Type B pancreatic cell (in vitro differentiated cells): ENCODE results near the gene PTGIS. TPM values are rescaled to one million over a fixed set of nuclear protein-coding genes. Genes with fewer than 3 reads are reported as not detected.

ENCODE experiments used
- DNase-seq: peaks from one replicate; pipeline ENCODE4 v3.0.0; 2021; ENCODE audit warnings: mixed read lengths; ENCODE audit not compliant: unreplicated experiment; ENCODE audit errors: extremely low spot score
- H3K27ac Mint-ChIP-seq: 2 replicates; pipeline ENCODE4 v1.8.0; 2021; ENCODE audit warnings: mild to moderate bottlenecking, mixed read lengths
- H3K27me3 Mint-ChIP-seq: 2 replicates; pipeline ENCODE4 v1.8.0; 2021; ENCODE audit warnings: mixed read lengths
- H3K36me3 Mint-ChIP-seq: 2 replicates; pipeline ENCODE4 v1.8.0; 2021; ENCODE audit warnings: mixed read lengths
- H3K4me1 Mint-ChIP-seq: one replicate; pipeline ENCODE4 v1.8.0; 2021; ENCODE audit warnings: mixed read lengths; ENCODE audit not compliant: unreplicated experiment
- H3K4me3 Mint-ChIP-seq: 2 replicates; pipeline ENCODE4 v1.8.0; 2021; ENCODE audit warnings: mild to moderate bottlenecking, mixed read lengths
- H3K9me3 Mint-ChIP-seq: 2 replicates; pipeline ENCODE4 v1.8.0; 2021; ENCODE audit warnings: mixed read lengths
- CTCF ChIP-seq: fragments of 200-600 bp; sonication (generic); conservative IDR thresholded peaks from 2 replicates; pipeline ENCODE4 v1.5.0; 2021; ENCODE audit warnings: antibody characterized with exemption, mild to moderate bottlenecking
- total RNA-seq: library from RNA; stranded (reverse); gene quantifications from 2 replicates; pipeline ENCODE4 v1.2.1, GENCODE V29; 2021; ENCODE audit warnings: low replicate concordance

Gene PTGIS
- total RNA-seq, 1 donor from 2014 or later: 33.3 TPM

- no peak for TF ChIP-seq CTCF
- Mint-ChIP-seq H3K27ac (no peak overlapping the region), H3K9me3 (no peaks in the 10 kb centered on the region), H3K27me3 (no peaks in the 10 kb centered on the region), H3K4me3 (no peak overlapping the region), H3K4me1 (peaks cover 9% of the 10 kb centered on the region), H3K36me3 (peaks cover 7% of the 10 kb centered on the region)
- no peak for DNase-seq
These were observed 6.7 kb downstream of the PTGIS start for GRCh38 chr20:49561256-49561655.

- H3K4me1 Mint-ChIP-seq: peaks cover 7% of the 10 kb centered on the region
- peaks cover 7% of the 10 kb centered on the region for H3K36me3 Mint-ChIP-seq
- H3K9me3 Mint-ChIP-seq: no peaks in the 10 kb centered on the region
- no peaks in the 10 kb centered on the region for H3K27me3 Mint-ChIP-seq
- DNase-seq: no peak
- H3K27ac Mint-ChIP-seq: no peak overlapping the region
- H3K4me3 Mint-ChIP-seq: no peak overlapping the region
- TF ChIP-seq CTCF: no peak
These were observed 7.3 kb downstream of the PTGIS start for GRCh38 chr20:49560646-49561045.

- Mint-ChIP-seq H3K27me3 (no peaks in the 10 kb centered on the region), H3K36me3 (peaks cover 7% of the 10 kb centered on the region), H3K27ac (no peak overlapping the region), H3K4me1 (peaks cover 7% of the 10 kb centered on the region), H3K9me3 (no peaks in the 10 kb centered on the region), H3K4me3 (no peak overlapping the region)
- no peak for DNase-seq
- no peak for TF ChIP-seq CTCF
These were observed 7.8 kb downstream of the PTGIS start for GRCh38 chr20:49560186-49560585.

GRCh38 chr20:49559411-49560081, 8.4 kb downstream of the PTGIS start:
- Mint-ChIP-seq H3K27ac (no peak overlapping the region), H3K9me3 (no peaks in the 10 kb centered on the region), H3K36me3 (peaks cover 7% of the 10 kb centered on the region), H3K27me3 (no peaks in the 10 kb centered on the region), H3K4me3 (no peak overlapping the region), H3K4me1 (peaks cover 7% of the 10 kb centered on the region)
- no peak for TF ChIP-seq CTCF
- DNase-seq: no peak

- Mint-ChIP-seq H3K27ac (no peak overlapping the region), H3K4me1 (peaks cover 7% of the 10 kb centered on the region), H3K36me3 (peaks cover 7% of the 10 kb centered on the region), H3K9me3 (no peaks in the 10 kb centered on the region), H3K27me3 (no peaks in the 10 kb centered on the region), H3K4me3 (no peak overlapping the region)
- TF ChIP-seq CTCF: no peak
- DNase-seq: no peak
These were observed 9.1 kb downstream of the PTGIS start for GRCh38 chr20:49558826-49559225.
